Bone marrow (tissue), 2 donors: ENCODE results near the gene EYS.
A peak's percentile ranks its signal among the peaks of the same experiment; 100 is the strongest.

Experiments
- DNase-seq, 2 donors: peaks; one replicate each; lab custom pipeline; 2025; lab: John Stamatoyannopoulos, UW

EYS gene

GRCh38 chr6:64838726-64839125, 868.3 kb downstream of the EYS start:
- DNase-seq, result no peak

DNA sequence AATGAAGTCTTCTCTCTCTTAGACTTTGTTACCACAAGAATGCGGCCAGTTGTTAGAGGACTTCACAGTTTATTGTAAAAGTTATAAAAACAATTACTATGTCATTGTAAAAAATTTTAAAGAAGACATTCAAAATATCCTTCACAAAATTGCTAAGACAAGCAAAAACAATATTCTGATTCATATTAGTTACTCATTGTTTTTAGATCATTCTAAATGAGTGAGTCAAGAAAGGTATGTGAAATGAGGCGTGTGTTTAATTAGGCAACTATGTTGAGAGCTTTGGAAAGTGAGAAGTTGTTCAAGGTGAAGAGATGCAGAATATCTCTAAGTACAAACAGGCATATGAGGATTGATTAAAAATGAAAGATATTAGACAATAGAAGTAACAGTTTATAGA, 875.3 kb downstream of the EYS start:
- DNase-seq, result no peak

DNA sequence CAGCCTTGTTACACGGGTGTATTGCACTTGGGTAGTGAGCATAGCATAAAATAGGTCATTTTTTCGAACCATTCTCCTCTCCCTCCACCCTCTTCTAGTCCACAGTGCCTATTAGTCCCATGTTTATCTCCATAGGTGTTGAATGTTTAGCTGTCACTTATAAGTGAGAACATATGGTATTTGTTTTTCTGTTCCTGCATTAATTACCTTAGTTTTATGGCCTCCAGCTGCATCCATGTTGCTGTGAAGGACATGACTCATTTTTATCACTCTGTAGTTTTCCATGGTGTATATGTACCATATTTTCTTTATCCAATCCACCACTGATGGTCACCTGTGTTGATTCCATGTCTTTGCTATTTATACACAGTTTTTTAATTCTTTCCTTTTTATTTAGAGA, 889.5 kb downstream of the EYS start:
- no peak for DNase-seq

DNA sequence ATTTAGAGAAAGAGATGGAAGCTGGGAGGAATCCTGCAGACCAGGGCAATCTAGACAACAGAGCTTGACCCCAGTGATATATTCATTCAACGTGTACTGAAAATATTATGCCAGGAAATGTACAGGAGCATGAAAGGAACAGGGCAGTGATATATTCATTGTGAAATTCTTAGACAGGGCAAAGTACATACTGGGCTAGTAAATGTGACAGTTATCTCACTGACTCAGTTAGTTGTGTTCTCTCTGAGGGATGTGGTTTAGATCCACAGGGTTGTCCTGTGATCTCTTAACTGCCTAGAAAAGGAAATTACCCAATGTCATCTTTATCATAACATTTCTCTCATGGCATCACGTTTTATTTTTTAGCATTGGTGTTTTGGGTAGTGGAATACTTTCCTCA, 891.3 kb downstream of the EYS start:
- DNase-seq, result peak in 1 of 2 donors; percentile 52

DNA sequence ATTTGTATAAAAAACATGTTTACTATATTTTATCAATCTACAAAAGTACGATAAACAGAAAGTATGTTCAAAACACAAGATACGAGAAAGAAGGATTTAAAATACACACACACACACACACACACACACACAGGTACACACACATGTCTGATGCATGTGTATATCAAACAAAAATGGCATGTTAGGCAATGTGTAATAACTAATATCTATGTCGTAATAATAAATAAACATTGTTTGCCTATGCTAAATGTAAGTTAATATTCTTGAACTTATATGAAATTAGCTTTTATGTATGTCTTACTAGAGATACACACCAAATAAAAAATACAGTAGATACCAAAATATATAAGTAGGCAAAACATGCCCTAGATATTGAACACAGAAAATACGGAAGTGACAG, 894.9 kb downstream of the EYS start:
- DNase-seq, result no peak

DNA sequence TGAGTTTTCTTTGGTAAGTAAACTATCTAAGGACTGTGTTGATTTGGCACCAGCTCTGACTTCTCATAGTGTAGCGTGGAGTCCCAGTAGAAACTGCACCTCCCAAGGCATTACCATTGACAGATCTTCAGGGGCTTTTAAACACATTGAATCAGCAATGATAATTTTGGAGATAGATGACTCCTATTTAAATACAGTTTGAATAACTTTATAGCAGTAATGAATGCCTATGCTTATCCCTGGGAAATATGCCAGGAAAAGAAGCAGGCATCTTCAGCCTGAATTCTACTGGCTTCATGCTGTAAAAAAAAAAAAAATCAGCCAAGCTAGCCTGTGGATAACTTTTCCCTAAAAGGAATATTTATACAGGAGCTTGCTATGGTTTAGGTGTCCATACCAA, 895.9 kb downstream of the EYS start:
- DNase-seq, result no peak

DNA sequence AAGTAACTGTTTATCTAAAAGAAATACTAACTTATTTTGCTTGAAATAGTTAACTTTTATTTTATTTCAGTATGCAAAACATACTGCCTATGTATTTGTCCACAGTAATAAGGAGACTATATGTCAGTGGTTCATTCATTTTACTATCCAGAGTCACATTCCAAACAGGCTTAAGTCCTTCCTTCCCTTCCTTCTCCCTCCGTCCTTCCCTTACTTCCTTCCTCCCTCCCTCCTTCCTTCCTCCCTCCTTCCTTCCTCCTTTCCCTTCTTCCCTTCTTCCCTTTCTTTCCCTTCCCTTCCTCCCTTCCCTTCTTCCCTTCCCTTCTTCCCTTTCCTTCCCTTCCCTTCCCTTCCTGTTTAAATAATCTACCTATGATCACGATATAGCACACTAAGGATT, 899.2 kb downstream of the EYS start:
- no peak for DNase-seq

DNA sequence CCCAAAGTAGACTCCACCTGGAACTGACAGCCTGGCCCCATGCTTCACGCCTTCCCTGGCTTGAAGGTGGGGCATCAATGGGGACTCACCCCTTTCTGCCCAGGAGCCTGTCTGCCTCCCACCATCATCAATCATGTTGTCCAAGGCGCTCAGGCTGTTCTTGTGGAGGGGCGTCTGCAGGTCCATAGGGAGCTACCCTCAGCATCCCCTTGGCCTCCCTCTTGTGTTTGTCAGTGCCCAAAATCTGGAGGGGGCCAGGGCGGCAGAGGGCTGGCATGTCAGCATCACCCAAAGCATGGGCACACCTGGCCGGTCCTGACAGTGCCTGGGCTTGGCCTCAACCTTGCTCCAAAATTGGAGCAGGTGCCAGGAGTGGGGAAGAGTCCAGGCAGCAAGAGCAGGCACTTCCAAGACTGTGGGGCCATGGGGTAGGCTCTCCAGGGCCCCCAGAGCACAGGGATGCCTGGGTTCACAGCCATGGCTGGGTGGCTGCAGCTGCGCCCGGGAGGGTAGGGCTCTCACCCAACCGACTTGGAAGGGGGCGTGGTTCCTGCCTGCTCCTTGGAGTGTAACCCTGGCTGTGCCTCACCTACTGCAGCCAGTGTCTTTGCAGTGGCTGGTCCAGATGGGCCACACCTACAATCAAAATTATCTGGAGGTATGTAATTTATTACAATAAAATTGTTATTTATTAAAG, 903.4 kb downstream of the EYS start:
- DNase-seq, result no peak

DNA sequence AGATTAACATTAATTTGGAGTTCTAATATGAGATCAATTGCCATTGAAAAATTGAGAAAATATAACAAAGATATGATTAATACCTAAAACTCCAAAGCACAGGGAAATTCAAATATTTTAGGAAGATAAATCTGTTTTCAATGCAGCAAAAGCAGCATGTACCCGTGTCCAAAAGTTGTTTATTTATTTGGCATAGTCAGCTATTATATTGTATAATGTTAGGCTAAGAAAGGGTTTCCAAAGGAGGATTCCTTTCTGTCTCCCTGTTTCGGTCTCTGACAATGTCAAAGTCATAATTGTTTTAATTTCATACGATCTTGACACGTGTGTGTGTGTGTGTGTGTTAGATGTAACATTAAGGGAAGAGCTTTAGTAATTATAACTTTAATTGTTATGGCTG, 914.5 kb downstream of the EYS start:
- DNase-seq, result no peak

- DNase-seq, result peak in 1 of 2 donors; percentile 29
These were observed 917.5 kb downstream of the EYS start for GRCh38 chr6:64789476-64789875.

DNA sequence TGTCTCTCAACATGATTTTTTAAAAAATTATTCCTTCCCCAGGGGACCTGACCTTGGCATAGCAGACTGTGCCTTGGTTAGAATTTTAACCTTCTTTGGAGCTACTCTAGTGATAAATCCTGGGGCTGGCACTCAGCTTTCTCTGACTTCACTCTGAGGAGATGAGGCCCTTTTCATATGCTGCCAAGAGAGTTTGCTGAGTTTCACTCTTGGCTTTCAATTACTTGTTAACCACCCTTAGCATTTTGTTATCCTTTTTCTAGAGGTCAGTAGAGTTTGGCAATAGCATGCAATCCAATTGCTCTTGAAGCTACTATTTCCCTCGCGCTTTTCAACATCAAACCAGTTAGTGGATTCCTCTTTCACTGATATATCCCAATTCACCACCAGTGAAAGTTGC, 920.3 kb downstream of the EYS start:
- no peak for DNase-seq

DNA sequence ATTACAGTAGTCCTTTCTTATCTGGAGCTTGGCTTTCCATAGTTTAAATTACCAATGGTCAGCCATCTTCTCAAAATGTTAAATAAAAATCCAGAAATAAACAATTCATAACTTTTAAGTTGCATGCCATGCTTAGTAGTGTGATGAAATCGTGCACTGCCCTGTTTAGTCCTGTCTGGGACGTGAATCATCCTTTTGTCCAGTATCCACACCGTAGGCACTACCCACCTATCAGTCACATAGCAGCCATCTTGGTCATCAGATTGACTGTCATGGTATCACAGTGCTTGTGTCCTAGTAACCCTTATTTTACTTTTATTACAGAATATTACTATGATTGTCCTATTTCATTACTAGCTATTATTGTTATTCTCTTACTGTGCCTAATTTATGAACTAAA, 924.1 kb downstream of the EYS start:
- DNase-seq, result no peak

DNA sequence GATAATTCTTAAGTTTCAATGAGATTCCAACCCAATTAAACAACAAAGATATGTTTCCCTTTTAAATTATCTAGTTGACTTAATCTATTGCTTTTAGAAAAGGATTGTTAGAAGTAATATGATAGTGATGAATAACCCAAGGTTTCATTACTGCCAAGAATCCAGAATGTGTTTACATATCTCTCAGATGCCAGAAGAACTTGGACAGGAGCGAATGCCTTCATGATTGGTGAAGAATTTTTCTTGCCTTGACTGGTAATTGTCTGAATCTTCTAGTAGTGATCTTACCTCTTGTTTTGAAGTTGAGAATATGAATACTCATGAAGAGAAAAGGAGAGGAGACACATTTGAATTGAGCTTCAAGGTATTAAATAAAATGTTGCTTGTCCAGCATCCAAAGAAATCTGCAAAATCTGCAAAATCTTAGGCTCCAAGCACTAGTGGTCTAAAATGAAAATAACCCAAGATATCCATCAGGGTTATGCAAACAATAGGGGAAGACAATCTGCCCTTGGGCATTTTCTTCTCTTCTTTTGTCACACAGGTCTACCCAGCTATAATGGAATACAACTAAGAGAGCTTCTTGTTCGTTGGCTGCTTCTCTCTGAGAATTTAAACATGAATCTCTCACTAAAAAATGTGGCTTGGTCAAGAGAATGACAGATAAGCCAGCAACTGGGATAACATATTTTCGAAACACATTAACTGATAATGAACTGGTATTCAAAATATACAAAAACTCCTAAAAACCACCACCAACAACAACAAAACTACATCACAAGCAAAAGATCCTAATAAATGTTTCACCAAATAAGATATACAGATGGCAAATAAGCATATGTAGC, 928.9 kb downstream of the EYS start:
- no peak for DNase-seq

DNA sequence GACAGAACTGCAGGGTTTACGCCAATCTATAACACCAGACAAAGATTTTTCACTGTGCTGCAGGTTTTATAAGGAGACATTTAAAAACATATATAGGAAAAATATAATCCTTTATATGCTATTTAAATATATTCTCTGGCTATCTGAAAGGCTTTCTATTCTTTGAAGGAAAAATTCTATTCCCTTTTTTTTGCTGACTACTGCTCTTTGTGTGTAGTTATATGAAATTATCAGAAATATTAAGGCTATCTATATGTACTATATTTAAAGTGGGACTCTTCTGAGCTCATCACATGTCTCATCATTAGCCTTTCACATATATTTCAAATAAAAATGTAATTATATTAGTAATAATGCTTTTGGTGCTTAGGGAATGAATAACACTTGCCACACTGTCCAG, 930.7 kb downstream of the EYS start:
- no peak for DNase-seq

GRCh38 chr6:64774881-64775280, 932.1 kb downstream of the EYS start:
- DNase-seq, result no peak

GRCh38 chr6:64750910-64751309, 956.1 kb downstream of the EYS start:
- no peak for DNase-seq

DNA sequence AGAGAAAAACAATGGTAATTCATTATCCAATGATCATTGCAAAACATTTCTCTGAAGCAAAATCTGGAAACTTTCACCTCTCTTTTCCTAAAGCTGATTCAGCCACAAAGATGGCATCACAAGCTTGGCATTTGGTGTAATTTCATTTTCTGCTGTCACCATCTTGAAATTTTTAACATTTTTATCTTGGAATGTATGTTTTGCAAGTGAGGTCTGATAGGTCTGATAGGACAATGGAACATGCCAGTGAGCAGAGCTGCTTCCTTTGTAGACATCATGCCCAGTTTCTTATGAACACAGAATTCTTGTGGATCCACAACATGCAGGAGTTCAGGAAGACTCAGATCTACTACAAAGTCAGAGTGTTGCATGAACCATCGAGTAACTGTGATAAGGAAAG, 969.6 kb downstream of the EYS start:
- no peak for DNase-seq

GRCh38 chr6:64736421-64736950, 970.5 kb downstream of the EYS start:
- DNase-seq, result peak in 1 of 2 donors; percentile 13

DNA sequence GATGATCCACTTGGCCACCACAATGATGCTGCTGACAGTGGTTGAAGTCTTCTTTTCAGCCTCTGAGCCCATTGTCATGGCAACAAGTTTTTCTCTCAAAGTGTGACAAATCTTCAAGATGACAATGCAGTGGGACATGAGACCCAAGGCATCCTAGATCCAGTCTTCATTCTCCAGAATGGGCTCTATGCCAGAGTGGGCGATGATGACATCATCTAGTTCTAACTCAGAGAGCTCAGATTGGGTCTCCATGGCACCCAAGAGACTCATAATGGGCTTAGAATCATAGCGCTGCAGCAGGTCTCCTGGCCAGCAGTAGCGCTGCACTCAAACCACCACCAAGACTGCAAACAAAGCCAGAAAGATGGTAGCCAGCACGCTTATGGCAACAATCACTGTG, 973.6 kb downstream of the EYS start:
- no peak for DNase-seq

GRCh38 chr6:64732888-64733287, 974.1 kb downstream of the EYS start:
- no peak for DNase-seq

GRCh38 chr6:64729522-64729921, 977.5 kb downstream of the EYS start:
- DNase-seq, result no peak

- DNase-seq, result no peak
These were observed 980.0 kb downstream of the EYS start for GRCh38 chr6:64727075-64727474.

DNA sequence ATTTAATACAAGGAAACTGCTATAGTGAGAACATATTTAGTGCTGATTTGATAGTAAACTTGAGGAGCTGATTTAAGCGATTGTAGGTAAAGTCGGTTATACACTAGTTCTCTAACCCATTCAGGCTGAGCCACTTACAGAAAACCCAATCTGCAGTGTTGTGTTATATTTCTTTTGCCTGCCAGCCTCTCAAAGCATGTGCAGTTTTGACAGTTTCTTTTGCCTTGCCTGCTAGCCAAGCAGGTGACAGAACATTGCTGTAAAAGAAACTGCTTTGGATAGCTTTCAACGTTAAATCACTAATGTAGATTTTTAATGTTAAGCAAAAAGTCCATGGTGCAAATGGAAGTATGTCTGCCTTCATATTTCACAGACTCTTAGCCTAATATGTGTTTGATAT, 982.9 kb downstream of the EYS start:
- no peak for DNase-seq
